Activated CD4-positive, alpha-beta T cell treated with anti-CD3 and anti-CD28 coated beads, Interleukin-2, amount 10 ng/mL, durations not matched to agents 7 days and 5 days (primary cell): ENCODE measurements around the gene STT3B. TPM values are rescaled to one million over a fixed set of nuclear protein-coding genes. Genes with fewer than 3 reads are reported as not detected.

Source experiments
- CTCF ChIA-PET: fragments of 350-600 bp; sonication (Branson Sonifier 250); formaldehyde crosslinking; loops from one replicate; lab custom pipeline; 2021; ENCODE audit warnings: antibody characterized with exemption; lab: Charles Lee
- POLR2A ChIA-PET: fragments of 350-600 bp; sonication (Branson Sonifier 250); formaldehyde crosslinking; loops from one replicate; lab custom pipeline; 2021; ENCODE audit warnings: antibody characterized with exemption; lab: Charles Lee
- DNase-seq: peaks from one replicate; pipeline ENCODE4 v3.0.0-alpha.2; 2020
- H3K27ac Mint-ChIP-seq: one replicate; pipeline ENCODE4 v1.8.0; 2021; ENCODE audit warnings: mild to moderate bottlenecking, moderate library complexity, mixed read lengths
- H3K27me3 Mint-ChIP-seq: one replicate; pipeline ENCODE4 v1.8.0; 2021; ENCODE audit warnings: mixed read lengths
- H3K36me3 Mint-ChIP-seq: one replicate; pipeline ENCODE4 v1.8.0; 2021; ENCODE audit warnings: low read depth, mixed read lengths
- H3K4me1 Mint-ChIP-seq: one replicate; pipeline ENCODE4 v1.8.0; 2021; ENCODE audit warnings: mixed read lengths
- H3K4me3 Mint-ChIP-seq: one replicate; pipeline ENCODE4 v1.8.0; 2021; ENCODE audit warnings: mild to moderate bottlenecking, moderate library complexity, mixed read lengths
- H3K9me3 Mint-ChIP-seq: one replicate; pipeline ENCODE4 v1.8.0; 2021; ENCODE audit warnings: mixed read lengths
- total RNA-seq, 2 experiments: library from RNA; stranded (reverse); gene quantifications; one replicate each; pipeline ENCODE4 v1.2.3, GENCODE V29; 2021

STT3B gene
- 100 to 1,000 TPM; 143 to 178 TPM for total RNA-seq

GRCh38 chr3:31532587-31533168 is at the start of gene STT3B:
STT3B (plus strand) TSS chr3:31532925; CDS start chr3:31532999, 74 bp downstream.
- Mint-ChIP-seq H3K36me3 (peaks cover 18% of the 10 kb centered on the region), H3K4me1 (peaks cover 21% of the 10 kb centered on the region), H3K9me3 (no peaks in the 10 kb centered on the region), H3K27me3 (no peaks in the 10 kb centered on the region), H3K4me3 (no peak within 1 kb of the TSS), H3K27ac (peak within 1 kb of the TSS; percentile 98)
- POLR2A ChIA-PET = interaction anchor here (0.9 to 1.4 kb wide), 9 partner anchors 11 to 771 kb away, joined by 3 to 5 read pairs (median 4); no protein-coding TSS in a partner anchor
- CTCF ChIA-PET = interaction anchor here (0.7 to 1.8 kb wide), 12 partner anchors 8 to 904 kb away, joined by 3 to 7 read pairs (median 3); no protein-coding TSS in a partner anchor
- peak; percentile 86 for DNase-seq

GRCh38 chr3:31483776-31484175 is 48.9 kb upstream of the STT3B start:
- H3K27me3 Mint-ChIP-seq = no peaks in the 10 kb centered on the region
- DNase-seq = no peak
- POLR2A ChIA-PET = no interaction called here
- H3K9me3 Mint-ChIP-seq = peaks cover 17% of the 10 kb centered on the region
- no peak overlapping the region for H3K27ac Mint-ChIP-seq
- H3K4me3 Mint-ChIP-seq = no peak overlapping the region
- H3K36me3 Mint-ChIP-seq = no peaks in the 10 kb centered on the region
- H3K4me1 Mint-ChIP-seq = no peaks in the 10 kb centered on the region
- CTCF ChIA-PET = interaction anchor here (1.1 kb wide), 1 partner anchor 21 kb away, joined by 3 read pairs; no protein-coding TSS in a partner anchor

GRCh38 chr3:31485196-31485595 is 47.5 kb upstream of the STT3B start:
- no peaks in the 10 kb centered on the region for H3K27me3 Mint-ChIP-seq
- no peaks in the 10 kb centered on the region for H3K36me3 Mint-ChIP-seq
- H3K4me1 Mint-ChIP-seq = no peaks in the 10 kb centered on the region
- CTCF ChIA-PET = no interaction called here
- no peak for DNase-seq
- POLR2A ChIA-PET = no interaction called here
- H3K27ac Mint-ChIP-seq = no peak overlapping the region
- peaks cover 21% of the 10 kb centered on the region for H3K9me3 Mint-ChIP-seq
- no peak overlapping the region for H3K4me3 Mint-ChIP-seq

- no peak overlapping the region for H3K27ac Mint-ChIP-seq
- peaks cover 2% of the 10 kb centered on the region for H3K36me3 Mint-ChIP-seq
- POLR2A ChIA-PET = no interaction called here
- DNase-seq = no peak
- CTCF ChIA-PET = no interaction called here
- H3K9me3 Mint-ChIP-seq = peaks cover 26% of the 10 kb centered on the region
- H3K27me3 Mint-ChIP-seq = no peaks in the 10 kb centered on the region
- no peak overlapping the region for H3K4me3 Mint-ChIP-seq
- H3K4me1 Mint-ChIP-seq = no peaks in the 10 kb centered on the region
These were observed 45.7 kb upstream of the STT3B start for GRCh38 chr3:31486865-31487533.

GRCh38 chr3:31488475-31489017 is 44.2 kb upstream of the STT3B start:
- ChIA-PET CTCF (no interaction called here), POLR2A (no interaction called here)
- H3K4me3 Mint-ChIP-seq = no peak overlapping the region
- no peaks in the 10 kb centered on the region for H3K4me1 Mint-ChIP-seq
- peaks cover 5% of the 10 kb centered on the region for H3K36me3 Mint-ChIP-seq
- peaks cover 33% of the 10 kb centered on the region for H3K9me3 Mint-ChIP-seq
- no peaks in the 10 kb centered on the region for H3K27me3 Mint-ChIP-seq
- no peak for DNase-seq
- no peak overlapping the region for H3K27ac Mint-ChIP-seq

GRCh38 chr3:31490502-31490901 is 42.2 kb upstream of the STT3B start:
- H3K27ac Mint-ChIP-seq = no peak overlapping the region
- peaks cover 42% of the 10 kb centered on the region for H3K9me3 Mint-ChIP-seq
- DNase-seq = no peak
- CTCF ChIA-PET = interaction anchor here (1.7 kb wide), 1 partner anchor 12 kb away, joined by 3 read pairs; no protein-coding TSS in a partner anchor
- no peak overlapping the region for H3K4me3 Mint-ChIP-seq
- H3K36me3 Mint-ChIP-seq = peaks cover 5% of the 10 kb centered on the region
- POLR2A ChIA-PET = no interaction called here
- H3K27me3 Mint-ChIP-seq = no peaks in the 10 kb centered on the region
- no peaks in the 10 kb centered on the region for H3K4me1 Mint-ChIP-seq

GRCh38 chr3:31491660-31492059 is 41.1 kb upstream of the STT3B start:
- no peak for DNase-seq
- no peak overlapping the region for H3K4me3 Mint-ChIP-seq
- CTCF ChIA-PET = interaction anchor here (1.7 kb wide), 1 partner anchor 14 kb away, joined by 3 read pairs; no protein-coding TSS in a partner anchor
- H3K9me3 Mint-ChIP-seq = peaks cover 43% of the 10 kb centered on the region
- H3K4me1 Mint-ChIP-seq = no peaks in the 10 kb centered on the region
- POLR2A ChIA-PET = no interaction called here
- no peaks in the 10 kb centered on the region for H3K27me3 Mint-ChIP-seq
- H3K27ac Mint-ChIP-seq = no peak overlapping the region
- peaks cover 5% of the 10 kb centered on the region for H3K36me3 Mint-ChIP-seq

GRCh38 chr3:31493149-31493548 is 39.6 kb upstream of the STT3B start:
- Mint-ChIP-seq H3K27me3 (no peaks in the 10 kb centered on the region), H3K4me1 (no peaks in the 10 kb centered on the region), H3K4me3 (no peak overlapping the region), H3K27ac (no peak overlapping the region), H3K36me3 (peaks cover 5% of the 10 kb centered on the region), H3K9me3 (peaks cover 36% of the 10 kb centered on the region)
- ChIA-PET POLR2A (no interaction called here), CTCF (no interaction called here)
- no peak for DNase-seq

GRCh38 chr3:31495971-31496665 is 36.6 kb upstream of the STT3B start:
- no peak overlapping the region for H3K27ac Mint-ChIP-seq
- no peak for DNase-seq
- CTCF ChIA-PET = no interaction called here
- POLR2A ChIA-PET = no interaction called here
- H3K36me3 Mint-ChIP-seq = peaks cover 4% of the 10 kb centered on the region
- H3K9me3 Mint-ChIP-seq = peaks cover 22% of the 10 kb centered on the region
- H3K27me3 Mint-ChIP-seq = peaks cover 2% of the 10 kb centered on the region
- H3K4me3 Mint-ChIP-seq = no peak overlapping the region
- no peaks in the 10 kb centered on the region for H3K4me1 Mint-ChIP-seq

- Mint-ChIP-seq H3K36me3 (no peaks in the 10 kb centered on the region), H3K4me3 (no peak overlapping the region), H3K27ac (no peak overlapping the region), H3K4me1 (no peaks in the 10 kb centered on the region), H3K27me3 (peaks cover 2% of the 10 kb centered on the region), H3K9me3 (peaks cover 11% of the 10 kb centered on the region)
- CTCF ChIA-PET = interaction anchor here (0.7 to 0.9 kb wide), 3 partner anchors 36 to 79 kb away, joined by 3 to 4 read pairs (median 3); no protein-coding TSS in a partner anchor
- POLR2A ChIA-PET = no interaction called here
- no peak for DNase-seq
These were observed 33.9 kb upstream of the STT3B start for GRCh38 chr3:31498791-31499190.

GRCh38 chr3:31499281-31499680 is 33.4 kb upstream of the STT3B start:
- ChIA-PET CTCF (interaction anchor here (0.7 to 0.9 kb wide), 3 partner anchors 36 to 79 kb away, joined by 3 to 4 read pairs (median 3); no protein-coding TSS in a partner anchor), POLR2A (no interaction called here)
- peaks cover 2% of the 10 kb centered on the region for H3K27me3 Mint-ChIP-seq

GRCh38 chr3:31502803-31503221 is 29.9 kb upstream of the STT3B start:
- ChIA-PET CTCF (no interaction called here), POLR2A (no interaction called here)
- Mint-ChIP-seq H3K27me3 (peaks cover 2% of the 10 kb centered on the region), H3K9me3 (peaks cover 3% of the 10 kb centered on the region), H3K27ac (no peak overlapping the region), H3K4me3 (no peak overlapping the region), H3K36me3 (peaks cover 5% of the 10 kb centered on the region), H3K4me1 (peaks cover 25% of the 10 kb centered on the region)
- no peak for DNase-seq

More at GRCh38 chr3:31499281-31499680, 33.4 kb upstream of the STT3B start:
- Mint-ChIP-seq H3K4me3 (no peak overlapping the region), H3K4me1 (no peaks in the 10 kb centered on the region), H3K27ac (no peak overlapping the region), H3K9me3 (peaks cover 9% of the 10 kb centered on the region), H3K36me3 (no peaks in the 10 kb centered on the region)
- no peak for DNase-seq
